NCI-H82 (cell line): ENCODE results near the gene SMYD4.
A peak's percentile ranks its signal among the peaks of the same experiment; 100 is the strongest.
"Not testable (repeated sequence)": the region's sequence is repeated elsewhere in the genome, so short reads cannot be mapped to it uniquely, and the experiment has no call there.

Source experiments
- DNase-seq: peaks from one replicate; lab custom pipeline; 2025; lab: John Stamatoyannopoulos, UW

SMYD4 gene

DNA sequence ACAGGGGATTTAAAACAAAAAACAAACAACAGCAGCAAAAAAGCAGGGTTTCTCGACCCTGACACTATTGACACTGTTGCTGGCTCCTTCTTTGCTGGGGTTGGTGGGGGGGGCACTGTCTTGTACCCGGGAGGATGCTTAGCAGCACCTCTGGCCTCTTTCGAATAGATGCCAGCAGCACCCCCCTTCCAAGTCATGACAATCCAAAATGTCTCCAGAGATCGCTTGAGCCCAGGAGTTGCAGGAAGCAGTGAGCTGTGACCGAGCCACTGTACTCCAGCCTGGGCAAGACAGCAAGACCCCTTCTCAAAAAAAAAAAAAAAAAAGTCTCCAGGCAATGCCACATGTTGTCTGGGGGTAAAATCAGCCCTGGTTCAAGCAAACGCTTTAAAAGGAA, 47.5 kb downstream of the SMYD4 start:
- no peak for DNase-seq

DNA sequence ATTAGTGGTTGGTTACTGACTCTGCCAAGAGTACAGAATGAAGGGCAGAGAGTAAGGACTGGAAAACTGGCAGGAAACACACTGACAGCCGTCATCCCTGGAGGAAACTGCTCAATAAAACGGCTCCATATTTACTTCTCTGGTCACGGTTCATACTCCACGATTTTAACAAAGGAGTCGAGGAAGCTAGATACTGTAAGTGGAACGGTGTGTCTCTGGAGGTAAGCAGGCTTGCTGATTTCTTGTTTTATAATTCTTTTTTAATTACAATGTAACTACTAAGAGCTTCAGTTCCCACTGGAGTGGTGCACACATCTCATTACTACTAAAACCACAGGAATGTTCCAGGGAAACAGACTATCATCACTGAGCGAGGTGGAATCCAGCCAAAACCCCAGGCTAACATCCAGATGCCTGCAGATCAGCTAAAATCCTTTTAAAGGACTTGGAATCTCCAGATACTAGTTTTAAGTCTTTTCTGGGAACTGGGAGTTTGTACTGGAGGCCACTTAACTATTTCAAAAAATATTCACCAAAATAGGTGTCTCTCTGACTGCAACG, 50.1 kb downstream of the SMYD4 start:
- peak; percentile 39 for DNase-seq

DNA sequence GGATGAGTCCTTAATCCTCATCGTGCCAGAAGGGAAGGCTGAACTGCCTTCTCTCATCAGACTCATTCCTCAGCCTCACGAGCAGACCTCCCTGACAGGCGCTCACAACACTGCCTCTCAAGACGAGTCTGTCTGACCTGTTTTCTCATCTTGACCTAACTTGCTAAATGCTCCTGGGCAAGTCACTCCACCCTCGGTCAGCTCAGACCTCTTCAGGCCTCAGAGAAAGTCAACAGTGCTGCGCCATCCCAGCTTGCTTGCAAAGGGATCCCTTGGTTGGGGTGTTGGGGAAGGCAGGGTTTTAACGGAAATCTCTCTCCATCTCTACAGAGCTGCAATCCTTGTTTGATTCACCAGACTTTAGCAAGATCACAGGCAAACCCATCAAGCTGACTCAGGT, 52.8 kb downstream of the SMYD4 start:
- DNase-seq: no peak

DNA sequence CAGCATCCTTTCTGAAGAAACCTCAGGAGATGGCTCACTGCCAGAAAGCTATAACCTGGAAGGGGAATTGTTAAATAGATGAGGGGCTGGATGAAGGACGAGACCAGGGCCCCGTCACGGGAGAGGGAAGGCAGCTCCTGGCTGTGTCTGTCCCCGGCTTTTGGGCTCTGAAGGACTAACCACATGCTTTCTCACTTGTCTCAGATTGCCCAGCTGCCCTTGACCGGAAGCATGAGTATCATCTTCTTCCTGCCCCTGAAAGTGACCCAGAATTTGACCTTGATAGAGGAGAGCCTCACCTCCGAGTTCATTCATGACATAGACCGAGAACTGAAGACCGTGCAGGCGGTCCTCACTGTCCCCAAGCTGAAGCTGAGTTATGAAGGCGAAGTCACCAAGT, 53.4 kb downstream of the SMYD4 start:
- DNase-seq: no peak

DNA sequence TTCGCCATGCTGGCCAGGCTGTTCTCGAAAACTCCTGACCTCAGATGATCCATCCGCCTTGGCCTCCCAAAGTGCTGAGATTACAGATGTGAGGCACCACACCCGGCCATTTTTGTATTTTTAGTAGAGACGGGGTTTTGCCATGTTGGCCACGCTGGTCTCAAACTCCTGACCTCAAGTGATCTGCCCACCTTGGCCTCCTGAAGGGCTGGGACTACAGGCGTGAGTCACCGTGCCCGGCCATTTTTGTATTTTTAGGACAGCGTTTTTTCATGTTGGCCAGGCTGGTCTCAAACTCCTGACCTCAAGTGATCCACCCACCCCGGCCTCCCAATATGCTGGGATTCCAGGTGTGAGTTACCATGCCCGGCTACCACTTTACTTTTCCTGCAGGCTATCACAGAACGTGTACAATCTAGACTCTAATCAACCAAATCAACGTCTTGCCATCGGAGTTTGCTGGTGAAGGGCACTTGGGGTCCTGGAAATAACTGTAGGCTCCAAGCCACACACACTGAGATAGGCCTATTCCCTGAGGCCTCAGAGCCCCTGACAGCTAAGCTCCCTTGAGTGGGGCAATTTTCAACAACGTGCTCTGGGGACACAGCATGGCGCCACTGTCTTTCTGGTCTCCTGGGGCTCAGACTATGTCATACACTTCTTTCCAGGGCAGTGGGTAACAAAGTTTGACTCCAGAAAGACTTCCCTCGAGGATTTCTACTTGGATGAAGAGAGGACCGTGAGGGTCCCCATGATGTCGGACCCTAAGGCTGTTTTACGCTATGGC, 55.1 kb downstream of the SMYD4 start:
- DNase-seq: no peak

DNA sequence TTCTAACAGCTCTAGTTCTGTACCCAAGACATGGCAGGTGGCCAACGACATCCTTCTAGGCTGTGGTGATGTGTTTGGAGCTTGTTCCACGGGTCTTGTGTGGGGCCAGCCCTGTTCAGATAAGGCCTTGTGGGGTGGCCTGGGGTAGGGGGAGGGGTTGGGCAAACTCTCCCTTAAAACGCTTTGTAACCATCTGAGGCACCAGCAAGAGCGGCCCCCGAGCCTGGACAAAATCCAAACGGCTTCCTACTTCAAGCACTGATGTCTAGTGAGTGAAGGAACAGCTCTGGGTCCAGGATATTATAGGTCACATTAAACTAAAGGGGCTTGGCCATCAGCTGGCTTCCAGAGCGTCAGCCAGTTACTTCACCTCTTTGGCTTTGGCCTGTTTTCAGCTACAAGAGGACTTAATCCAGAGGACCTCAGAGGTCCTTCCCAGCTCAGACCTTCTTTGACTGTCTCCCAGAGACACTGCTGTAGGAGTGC, 56.0 kb downstream of the SMYD4 start:
- DNase-seq: no peak

DNA sequence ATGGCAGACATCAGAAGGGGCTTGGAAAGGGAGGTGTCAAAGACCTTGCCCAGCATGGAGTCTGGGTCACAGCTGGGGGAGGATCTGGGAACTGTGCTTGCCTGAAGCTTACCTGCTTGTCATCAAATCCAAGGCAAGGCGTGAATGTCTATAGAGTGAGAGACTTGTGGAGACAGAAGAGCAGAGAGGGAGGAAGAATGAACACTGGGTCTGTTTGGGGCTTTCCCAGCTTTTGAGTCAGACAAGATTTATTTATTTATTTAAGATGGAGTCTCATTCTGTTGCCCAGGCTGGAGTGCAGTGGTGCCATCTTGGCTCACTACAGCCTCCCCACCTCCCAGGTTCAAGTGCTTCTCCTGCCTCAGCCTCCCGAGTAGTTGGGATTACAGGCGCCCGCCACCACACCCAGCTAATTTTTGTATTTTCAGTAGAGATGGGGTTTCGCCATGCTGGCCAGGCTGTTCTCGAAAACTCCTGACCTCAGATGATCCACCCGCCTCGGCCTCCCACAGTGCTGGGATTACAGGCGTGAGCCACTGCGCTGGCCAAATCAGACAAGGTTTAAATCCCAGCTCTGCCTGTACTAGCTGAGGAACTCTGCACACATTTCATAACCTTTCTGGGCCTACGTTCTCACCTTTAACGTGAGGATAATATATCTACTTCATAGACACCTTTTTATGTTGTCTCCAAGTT, 56.6 kb downstream of the SMYD4 start:
- DNase-seq: not testable (repeated sequence)

DNA sequence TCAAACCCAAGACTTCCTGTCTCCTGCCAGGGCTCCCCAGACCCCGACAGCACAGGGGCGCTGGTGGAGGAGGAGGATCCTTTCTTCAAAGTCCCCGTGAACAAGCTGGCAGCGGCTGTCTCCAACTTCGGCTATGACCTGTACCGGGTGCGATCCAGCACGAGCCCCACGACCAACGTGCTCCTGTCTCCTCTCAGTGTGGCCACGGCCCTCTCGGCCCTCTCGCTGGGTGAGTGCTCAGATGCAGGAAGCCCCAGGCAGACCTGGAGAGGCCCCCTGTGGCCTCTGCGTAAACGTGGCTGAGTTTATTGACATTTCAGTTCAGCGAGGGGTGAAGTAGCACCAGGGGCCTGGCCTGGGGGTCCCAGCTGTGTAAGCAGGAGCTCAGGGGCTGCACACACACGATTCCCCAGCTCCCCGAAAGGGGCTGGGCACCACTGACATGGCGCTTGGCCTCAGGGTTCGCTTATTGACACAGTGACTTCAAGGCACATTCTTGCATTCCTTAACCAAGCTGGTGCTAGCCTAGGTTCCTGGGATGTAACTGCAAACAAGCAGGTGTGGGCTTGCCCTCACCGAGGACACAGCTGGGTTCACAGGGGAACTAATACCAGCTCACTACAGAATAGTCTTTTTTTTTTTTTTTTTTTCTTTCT, 59.8 kb downstream of the SMYD4 start:
- no peak for DNase-seq

DNA sequence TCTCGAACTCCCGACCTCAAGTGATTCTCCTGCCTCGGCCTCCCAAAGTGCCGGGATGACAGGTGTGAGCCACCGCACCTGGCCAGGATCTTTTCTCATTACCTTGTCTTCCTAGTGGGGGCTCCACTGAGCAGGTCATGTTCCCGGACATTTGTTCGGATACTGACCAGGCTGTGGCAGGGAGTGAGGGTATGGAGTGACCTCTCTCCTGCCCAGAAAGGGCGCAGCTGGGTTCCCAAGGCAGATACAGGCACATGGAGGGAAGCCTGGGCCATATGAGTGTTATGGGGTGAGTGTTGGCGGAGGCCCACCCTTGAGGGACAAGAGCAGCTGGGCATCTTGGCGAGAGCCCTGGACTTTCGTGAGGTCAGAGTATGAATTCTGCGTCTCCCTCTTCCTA, 62.3 kb downstream of the SMYD4 start:
- DNase-seq: no peak

DNA sequence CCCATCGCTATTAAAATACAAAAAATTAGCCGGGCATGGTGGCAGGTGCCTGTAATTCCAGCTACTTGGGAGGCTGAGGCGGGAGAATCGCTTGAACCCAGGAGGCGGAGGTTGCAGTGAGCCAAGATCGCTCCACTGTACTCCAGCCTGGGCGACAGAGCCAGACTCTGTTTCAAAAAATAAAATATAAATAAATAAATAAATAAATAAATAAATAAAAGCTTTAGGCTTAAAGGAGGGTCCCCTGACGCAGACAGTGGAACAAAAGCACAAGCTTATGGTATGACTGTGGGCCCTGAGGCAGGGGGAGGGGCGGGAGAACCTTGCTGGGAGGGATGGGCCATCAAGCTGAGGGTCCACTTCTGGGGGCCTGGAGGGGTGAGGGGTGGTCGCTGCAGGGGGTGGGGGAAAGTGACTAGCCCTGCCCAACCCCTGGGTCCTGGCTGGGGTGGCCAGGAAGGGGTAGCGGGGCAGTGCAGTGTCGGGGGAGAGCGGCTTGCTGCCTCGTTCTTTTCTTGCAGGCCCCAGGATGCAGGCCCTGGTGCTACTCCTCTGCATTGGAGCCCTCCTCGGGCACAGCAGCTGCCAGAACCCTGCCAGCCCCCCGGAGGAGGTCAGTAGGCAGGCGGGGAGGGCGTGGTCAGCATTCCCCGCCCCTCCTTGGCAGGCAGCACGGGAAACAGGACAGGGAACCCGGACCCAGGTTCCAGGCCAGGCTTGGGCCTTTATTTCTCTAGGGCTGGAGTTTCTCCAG, 63.1 kb downstream of the SMYD4 start:
- DNase-seq: no peak

DNA sequence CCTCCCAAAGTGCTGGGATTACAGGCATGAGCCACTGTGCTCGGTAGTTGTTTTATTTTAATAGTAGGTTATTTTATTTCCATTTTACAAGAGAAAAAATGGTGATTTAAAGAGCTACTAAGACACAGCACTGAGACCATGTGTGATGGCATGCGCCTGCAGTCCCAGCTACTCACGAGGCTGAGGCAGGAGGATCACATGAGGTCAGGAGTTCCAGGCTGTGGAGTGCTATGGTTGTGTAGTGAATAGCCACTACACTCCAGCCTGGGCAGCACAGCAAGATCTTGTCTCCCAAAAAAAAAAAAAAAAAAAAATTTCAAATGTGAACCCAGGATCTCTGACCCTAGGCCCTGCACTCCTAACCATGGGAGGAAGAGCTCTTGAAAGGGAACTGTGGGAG, 64.1 kb downstream of the SMYD4 start:
- no peak for DNase-seq

DNA sequence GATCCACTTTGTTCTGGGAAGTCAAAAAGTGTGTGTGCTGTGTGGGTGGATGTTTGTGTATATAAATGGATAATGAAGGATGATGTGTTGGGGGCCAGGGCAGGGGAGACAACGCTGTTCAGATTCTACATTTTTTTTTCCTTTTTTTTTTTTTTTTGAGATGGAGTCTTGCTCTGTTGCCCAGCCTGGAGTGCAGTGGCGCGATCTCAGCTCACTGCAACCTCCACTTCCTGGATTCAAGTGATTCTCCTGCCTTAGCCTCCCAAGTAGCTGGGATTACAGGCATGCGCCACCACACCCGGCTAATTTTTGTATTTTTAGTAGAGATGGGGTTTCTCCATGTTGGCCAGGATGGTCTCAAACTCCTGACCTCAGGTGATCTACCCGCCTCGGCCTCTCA, 65.0 kb downstream of the SMYD4 start:
- not testable (repeated sequence) for DNase-seq

DNA sequence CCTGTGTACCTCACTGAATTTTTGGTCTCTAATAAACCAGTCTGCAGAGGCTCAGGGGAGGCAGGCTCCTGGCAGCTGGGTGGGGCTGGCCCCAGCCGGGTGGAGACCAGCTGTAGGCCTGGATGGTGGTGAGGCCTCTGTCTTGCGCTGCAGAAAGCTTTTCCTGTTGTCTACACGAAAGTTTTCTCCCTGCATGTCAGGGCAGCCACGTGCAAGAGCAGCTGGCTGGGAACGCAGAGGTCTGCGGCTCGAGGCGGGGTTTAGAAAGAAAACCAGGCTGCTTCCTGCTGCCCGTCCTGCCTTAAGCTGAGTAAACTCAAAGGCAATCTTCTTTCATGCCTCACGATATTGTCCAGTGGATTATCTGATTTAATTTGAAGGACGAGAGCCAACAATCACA, 65.4 kb downstream of the SMYD4 start:
- DNase-seq: peak; percentile 84

DNA sequence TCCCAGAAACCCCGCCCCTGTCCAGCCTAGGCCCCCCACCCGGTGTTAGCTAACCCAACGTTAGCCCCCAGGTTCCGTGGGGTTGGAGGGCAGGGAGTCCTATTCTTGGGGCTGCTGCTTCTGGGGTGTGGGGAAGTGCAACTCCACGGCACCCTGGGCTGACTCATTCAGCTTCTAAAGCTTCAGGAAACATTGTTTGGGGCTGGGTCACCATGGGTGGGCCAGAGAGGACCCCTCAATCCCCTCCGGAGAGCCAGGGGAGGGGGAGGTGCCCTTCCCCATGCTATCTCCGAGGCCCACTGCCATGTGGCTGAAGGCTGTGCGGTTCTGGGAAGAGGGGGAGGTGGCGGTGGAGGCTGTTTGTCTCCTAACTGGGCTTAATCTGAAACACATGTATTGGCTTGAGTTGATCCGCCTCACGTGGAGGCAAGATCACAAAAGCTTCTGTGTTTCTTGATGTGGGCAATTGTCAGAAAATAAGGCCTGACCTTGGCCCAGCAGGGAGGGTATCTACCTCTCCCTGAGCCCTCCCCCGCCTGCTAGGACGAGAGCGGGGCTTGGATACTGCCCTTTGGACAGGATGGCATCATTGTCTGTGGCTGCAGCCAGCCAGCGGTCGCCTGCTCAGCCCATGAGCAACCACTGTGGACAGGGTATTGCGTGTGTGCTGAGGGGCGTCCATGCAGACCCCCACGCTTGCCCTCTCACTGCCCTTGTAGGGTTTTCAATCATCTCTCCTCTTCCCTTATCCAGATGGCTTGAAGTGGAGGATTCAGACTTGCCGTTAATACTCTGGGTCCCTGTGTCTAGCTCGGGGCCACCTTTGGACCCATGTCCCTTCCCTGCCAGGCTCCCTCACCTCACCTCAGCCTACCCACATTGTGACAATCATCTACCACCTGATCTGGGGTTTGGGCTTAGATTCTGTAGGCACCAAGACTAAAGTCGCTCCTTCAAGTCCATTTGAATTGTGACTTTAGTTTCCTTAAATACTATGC, 66.5 kb downstream of the SMYD4 start:
- peak; percentile 95 for DNase-seq

DNA sequence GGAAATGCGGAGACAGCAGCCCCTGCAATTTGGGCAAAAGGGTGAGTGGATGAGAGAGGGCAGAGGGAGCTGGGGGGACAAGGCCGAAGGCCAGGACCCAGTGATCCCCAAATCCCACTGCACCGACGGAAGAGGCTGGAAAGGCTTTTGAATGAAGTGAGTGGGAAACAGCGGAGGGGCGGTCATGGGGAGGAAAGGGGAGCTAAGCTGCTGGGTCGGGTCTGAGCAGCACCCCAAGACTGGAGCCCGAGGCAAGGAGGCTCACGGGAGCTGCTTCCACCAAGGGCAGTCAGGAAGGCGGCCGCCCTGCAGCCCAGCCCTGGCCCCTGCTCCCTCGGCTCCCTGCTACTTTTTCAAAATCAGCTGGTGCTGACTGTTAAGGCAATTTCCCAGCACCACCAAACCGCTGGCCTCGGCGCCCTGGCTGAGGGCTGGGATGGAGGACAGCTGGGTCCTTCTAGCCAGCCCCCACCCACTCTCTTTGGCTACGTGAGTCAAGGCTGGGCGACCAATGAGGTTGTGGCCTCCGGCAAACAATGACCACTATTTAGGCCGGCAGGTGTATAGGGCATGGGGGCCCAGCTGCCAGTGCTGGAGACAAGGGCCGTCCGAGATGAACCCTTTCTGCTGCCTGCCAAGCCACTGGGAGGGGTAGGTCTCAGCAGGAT, 67.3 kb downstream of the SMYD4 start:
- peak; percentile 81 for DNase-seq

DNA sequence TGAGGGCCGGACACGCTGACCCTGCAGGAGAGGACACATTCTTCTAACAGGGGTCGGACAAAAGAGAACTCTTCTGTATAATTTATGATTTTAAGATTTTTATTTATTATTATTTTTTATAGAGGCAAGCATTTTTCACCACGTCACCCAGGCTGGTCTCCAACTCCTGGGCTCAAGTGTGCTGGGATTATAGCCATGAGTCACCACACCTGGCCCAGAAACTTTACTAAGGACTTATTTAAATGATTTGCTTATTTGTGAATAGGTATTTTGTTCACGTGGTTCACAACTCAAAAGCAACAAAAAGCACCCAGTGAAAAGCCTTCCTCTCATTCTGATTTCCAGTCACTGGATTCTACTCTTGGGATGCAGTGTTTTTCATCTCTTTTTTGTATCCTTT, 70.2 kb downstream of the SMYD4 start:
- no peak for DNase-seq

DNA sequence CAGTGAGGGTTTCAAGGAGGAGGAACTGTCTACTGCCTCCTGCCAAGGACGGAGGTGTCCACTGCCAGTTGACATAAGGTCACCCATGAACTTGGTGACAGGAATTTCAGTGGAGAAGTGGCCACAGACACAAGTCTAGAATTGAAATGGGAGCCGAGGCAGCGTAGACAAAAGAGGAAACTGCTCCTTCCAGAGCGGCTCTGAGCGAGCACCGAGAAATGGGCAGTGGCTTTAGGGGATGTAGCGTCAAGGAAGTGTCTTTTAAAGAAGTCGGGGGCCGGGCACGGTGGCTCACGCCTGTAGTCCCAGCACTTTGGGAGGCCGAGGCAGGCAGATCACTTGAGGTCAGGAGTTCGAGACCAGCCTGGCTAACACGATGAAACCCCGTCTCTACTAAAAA, 70.9 kb downstream of the SMYD4 start:
- no peak for DNase-seq

DNA sequence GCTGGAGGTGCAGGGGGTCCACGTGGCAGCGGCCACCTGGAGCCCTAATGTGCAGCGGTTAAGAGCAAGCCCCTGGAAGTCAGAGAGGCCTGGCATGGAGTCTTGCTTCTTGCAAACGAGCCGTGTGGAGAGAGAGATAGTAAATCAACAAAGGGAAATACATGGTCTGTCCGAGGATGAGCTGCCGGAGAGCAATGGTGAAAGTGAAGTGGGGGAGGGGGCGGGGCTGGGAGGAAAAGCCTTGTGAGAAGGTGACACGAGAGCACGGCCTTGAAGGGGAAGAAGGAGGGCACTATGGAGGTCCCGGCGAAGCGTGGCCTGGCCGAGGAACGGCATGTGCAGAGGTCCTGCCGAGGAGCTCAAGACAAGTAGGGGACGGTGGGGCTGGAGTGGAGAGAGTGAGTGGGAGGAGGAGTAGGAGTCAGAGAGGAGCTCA, 73.9 kb downstream of the SMYD4 start:
- no peak for DNase-seq

DNA sequence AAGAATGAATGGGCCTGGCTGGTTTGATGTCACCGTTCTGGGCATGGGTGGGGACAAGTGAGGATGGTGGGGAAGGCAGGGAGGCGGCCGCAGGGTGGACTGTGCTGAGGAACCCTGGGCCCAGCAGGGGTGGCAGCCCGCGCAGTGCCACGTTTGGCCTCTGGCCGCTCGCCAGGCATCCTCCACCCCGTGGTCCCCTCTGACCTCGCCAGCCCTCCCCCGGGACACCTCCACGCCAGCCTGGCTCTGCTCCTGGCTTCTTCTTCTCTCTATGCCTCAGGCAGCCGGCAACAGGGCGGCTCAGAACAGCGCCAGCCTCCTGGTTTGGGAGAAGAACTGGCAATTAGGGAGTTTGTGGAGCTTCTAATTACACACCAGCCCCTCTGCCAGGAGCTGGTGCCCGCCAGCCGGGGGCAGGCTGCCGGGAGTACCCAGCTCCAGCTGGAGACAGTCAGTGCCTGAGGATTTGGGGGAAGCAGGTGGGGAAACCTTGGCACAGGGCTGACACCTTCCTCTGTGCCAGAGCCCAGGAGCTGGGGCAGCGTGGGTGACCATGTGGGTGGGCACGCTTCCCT, 74.4 kb downstream of the SMYD4 start:
- no peak for DNase-seq
